Muscle layer of colon (tissue), 2 donors: ENCODE data around the gene DOCK1.

ENCODE experiments used
- H3K27ac ChIP-seq: one replicate; pipeline ENCODE4 v1.7.0; 2013; ENCODE audit warnings: low read depth, mild to moderate bottlenecking, low read length, moderate library complexity
- H3K27me3 ChIP-seq, 2 donors: one replicate each; pipeline ENCODE4 v1.7.0; 2013; ENCODE audit warnings: low read length in 2 of 2, mild to moderate bottlenecking in 2 of 2; ENCODE audit not compliant: insufficient read depth in 2 of 2, control insufficient read depth in 1 of 2
- H3K36me3 ChIP-seq: one replicate; pipeline ENCODE4 v1.7.0; 2013; ENCODE audit warnings: mild to moderate bottlenecking, low read length; ENCODE audit not compliant: insufficient read depth
- H3K4me1 ChIP-seq: one replicate; pipeline ENCODE4 v1.7.0; 2013; ENCODE audit warnings: mild to moderate bottlenecking, low read length; ENCODE audit not compliant: insufficient read depth
- H3K4me3 ChIP-seq, 2 donors: one replicate each; pipeline ENCODE4 v1.7.0; 2013; ENCODE audit warnings: low read length in 2 of 2, low read depth in 1 of 2, mild to moderate bottlenecking in 1 of 2, moderate library complexity in 1 of 2
- H3K9ac ChIP-seq: one replicate; pipeline ENCODE4 v1.7.0; 2013; ENCODE audit warnings: low read length
- H3K9me3 ChIP-seq: one replicate; pipeline ENCODE4 v1.7.0; 2013; ENCODE audit warnings: mild to moderate bottlenecking, low read length
- donor health status: abdominal sarcoma.
- donor health status: Adenocarcinoma of cecum.

The DOCK1 gene

DNA sequence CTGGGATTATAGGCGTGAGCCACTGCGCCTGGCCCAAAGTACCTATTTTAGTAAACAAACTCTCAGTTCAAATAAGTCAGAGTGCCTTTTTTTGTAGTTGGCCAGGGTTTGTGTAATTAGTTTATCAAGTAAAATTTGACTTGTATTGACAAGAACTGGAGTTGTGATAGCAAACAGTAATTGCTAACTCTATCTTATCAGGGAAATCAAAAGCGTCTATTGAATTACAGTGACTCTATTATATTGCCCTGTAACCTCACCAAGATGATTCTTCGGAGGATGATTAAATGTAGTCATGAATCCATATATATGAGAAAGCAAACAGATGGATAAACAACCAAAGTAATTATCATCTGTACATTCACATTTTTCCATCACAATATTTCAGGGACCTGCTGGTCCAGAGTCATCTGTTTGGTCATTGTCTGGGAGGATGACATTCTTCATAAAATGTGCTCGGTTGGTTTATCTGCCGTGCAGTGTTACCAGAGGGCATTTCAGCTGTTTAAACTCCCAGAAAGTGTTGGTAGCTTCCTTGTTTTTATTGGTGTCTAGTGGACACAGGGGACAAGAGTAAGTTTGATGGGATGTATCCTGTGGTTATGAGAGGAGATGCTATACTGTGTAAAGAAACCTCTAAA is 35.6 kb downstream of the DOCK1 start:
- Histone ChIP-seq H3K27me3 (no peaks in the 10 kb centered on the region), H3K9ac (no peak overlapping the region), H3K27ac (no peak overlapping the region), H3K9me3 (no peaks in the 10 kb centered on the region), H3K4me1 (no peaks in the 10 kb centered on the region), H3K36me3 (no peaks in the 10 kb centered on the region), H3K4me3 (no peak overlapping the region)

DNA sequence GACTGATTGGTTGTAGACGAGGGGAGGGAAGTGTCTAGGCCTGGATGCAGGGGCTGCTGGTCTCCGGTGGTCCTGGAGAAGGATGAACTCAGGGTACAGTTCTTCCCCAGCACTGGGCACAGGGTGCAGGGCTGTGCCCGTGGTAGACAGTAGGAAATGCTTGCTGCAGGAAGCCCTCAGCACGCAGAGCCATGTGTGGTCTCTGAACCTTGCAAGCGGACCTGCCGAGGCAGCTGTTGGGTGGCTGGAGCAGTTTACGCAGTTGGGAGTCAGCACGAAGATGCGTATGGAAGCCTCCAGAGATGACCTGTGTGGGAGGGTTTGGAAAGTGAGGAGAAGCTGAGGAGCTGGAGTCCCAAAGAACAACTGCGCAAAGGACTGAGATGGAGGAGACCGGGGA is 39.0 kb downstream of the DOCK1 start:
- no peaks in the 10 kb centered on the region for H3K9me3 ChIP-seq
- no peak overlapping the region for H3K9ac ChIP-seq
- no peak overlapping the region for H3K27ac ChIP-seq
- H3K27me3 ChIP-seq, result no peaks in the 10 kb centered on the region
- peaks cover 7% of the 10 kb centered on the region for H3K4me1 ChIP-seq
- H3K36me3 ChIP-seq, result no peaks in the 10 kb centered on the region
- H3K4me3 ChIP-seq, result no peak overlapping the region

DNA sequence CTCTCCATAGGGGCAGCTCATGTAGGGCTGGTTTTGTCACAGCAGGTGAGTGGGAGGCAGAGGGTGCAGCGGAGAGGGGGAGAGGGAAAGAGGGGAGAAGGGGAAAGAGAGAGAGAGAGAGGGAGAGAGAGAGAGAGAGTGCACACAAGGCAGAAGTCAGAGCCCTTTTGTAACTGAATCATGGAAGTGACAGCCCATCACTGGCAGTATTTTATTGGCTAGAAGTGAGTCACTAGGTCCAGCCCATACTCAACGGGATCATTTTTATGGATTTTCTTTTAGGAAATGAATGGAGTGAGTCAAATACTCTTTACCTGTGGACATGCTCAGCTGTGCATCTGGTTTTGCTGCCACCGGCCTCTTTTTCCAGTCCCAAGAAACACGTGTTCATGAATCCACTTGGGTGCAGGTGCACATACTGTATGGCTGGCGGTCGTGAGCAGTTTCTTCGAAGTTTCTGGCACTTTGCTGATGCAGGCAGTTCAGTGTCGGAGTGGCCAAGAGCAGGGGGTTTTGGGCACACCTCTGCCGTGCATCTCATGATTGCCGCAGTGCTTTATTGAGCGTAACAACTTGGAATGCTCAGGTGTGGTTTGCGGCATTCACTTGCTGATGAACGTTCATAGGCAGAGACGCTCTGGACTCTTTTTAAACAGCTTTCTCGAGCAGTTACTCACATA is 40.3 kb downstream of the DOCK1 start:
- Histone ChIP-seq H3K36me3 (no peaks in the 10 kb centered on the region), H3K9ac (no peak overlapping the region), H3K27ac (no peak overlapping the region), H3K4me3 (no peak overlapping the region), H3K9me3 (no peaks in the 10 kb centered on the region), H3K27me3 (no peaks in the 10 kb centered on the region), H3K4me1 (peaks cover 12% of the 10 kb centered on the region)

DNA sequence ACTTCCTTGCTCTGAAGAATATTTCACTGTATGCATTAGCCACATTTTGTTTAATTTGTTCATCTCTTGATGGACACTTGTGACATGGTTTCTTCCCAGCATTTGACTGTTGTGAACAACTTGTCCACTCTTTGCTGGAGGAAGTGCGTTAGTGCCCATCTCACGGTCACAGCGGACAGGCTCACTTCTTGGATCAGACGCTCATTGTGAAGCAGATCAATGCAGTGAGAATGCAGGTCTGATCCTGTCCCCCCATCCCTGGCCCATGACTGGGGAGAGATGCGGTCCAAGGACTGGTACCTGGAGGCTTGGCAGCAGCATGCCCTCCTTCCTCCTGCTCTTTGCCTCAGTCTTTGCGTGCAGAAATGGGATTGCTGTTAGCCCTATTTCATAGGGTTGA is 41.5 kb downstream of the DOCK1 start:
- Histone ChIP-seq H3K36me3 (no peaks in the 10 kb centered on the region), H3K4me1 (peaks cover 12% of the 10 kb centered on the region), H3K27me3 (no peaks in the 10 kb centered on the region), H3K9me3 (no peaks in the 10 kb centered on the region), H3K9ac (no peak overlapping the region), H3K27ac (no peak overlapping the region), H3K4me3 (no peak overlapping the region)

DNA sequence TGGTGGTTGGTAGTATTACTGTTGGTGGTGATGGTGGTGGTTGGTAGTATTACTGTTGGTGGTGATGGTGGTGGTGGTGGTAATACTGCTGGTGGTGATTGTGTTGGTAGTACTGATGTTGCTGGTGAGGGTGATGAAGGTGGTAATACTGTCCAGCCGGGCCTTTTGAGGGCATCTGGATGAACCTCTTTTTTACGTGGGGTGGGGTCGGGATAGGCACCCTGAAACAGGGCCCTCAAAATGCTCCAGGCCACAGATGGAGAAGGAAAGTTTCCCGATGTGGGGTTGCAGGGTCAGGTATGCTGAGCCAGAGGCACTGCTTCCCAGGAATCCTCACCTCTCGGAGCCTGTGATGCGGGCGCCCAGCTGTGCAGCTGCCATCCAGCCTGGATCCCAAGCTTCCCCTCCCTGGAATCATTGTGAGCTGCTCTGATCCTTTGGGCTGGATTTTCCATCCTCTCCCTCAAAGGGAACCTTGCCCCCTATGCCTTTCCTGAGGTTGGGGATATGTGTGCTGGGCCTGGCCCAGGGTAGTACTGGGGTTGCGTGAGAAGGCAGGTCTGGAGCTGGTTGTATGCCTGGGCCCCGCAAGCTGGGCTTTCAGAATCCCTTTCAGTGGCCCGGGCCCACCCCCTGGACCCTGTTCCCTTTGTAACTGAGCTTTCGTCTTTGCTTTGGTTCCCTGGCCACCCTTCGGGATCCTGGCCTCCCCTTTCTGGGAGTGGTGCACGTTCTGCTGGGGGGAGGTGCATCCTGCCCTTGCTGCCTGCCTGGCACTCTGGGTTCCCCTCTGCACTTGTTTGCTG is 43.3 kb downstream of the DOCK1 start:
- Histone ChIP-seq H3K4me1 (peaks cover 12% of the 10 kb centered on the region), H3K36me3 (no peaks in the 10 kb centered on the region), H3K9me3 (no peaks in the 10 kb centered on the region), H3K4me3 (no peak overlapping the region), H3K27ac (no peak overlapping the region), H3K27me3 (no peaks in the 10 kb centered on the region), H3K9ac (no peak overlapping the region)

DNA sequence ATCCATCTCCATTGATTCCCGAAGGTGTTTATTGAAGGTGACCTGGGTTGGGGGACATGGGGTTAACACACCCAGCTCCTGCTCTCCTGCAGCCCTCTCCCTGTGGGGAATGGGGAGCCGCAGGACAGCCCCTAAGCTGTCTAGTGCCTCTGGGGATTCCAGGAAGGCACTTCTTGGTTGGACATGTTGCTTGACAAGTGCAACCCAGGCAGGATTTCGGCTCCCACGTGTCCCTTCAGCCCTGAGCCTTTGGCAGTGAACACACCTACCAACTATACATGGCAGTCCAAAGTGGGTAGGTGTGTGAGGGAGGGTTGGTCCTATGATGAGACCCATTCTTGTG is 43.9 kb downstream of the DOCK1 start:
- H3K36me3 ChIP-seq, result no peaks in the 10 kb centered on the region
- H3K4me1 ChIP-seq, result peaks cover 12% of the 10 kb centered on the region
- no peak overlapping the region for H3K27ac ChIP-seq
- no peaks in the 10 kb centered on the region for H3K27me3 ChIP-seq
- no peak overlapping the region for H3K9ac ChIP-seq
- no peaks in the 10 kb centered on the region for H3K9me3 ChIP-seq
- H3K4me3 ChIP-seq, result no peak overlapping the region

DNA sequence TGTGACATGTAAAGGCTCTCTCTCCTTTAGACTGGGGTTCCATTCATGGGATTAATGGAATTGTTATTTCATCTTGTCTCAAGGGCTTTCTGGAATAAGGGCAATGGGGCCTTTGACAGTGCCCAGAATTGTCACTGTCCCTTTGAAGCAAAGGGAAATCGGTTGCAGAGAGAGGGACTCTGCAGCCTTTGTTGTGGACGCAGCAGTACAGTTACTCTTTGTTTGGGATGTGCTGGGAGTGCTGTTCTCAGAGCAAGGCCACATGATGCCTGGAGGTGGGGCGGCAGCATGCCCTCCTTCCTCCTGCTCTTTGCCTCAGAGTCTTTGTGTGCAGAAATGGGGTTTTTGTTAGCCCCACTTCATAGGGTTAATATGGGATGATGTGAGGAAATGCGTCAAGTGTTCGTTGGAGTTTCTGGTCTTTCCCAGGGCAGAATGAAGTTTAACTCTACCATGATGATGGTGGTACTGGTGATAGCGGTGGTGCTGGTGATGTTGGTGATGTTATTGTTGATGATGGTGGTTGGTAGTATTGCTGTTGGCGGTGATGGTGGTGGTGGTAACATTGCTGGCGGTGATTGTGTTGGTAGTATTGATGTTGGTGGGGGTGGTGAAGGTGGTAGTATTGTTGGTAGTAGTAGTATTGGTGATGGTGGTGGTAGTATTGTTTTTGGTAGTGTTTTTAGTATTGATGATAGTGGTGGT is 45.3 kb downstream of the DOCK1 start:
- Histone ChIP-seq H3K36me3 (no peaks in the 10 kb centered on the region), H3K4me3 (no peak overlapping the region), H3K4me1 (peaks cover 12% of the 10 kb centered on the region), H3K9me3 (no peaks in the 10 kb centered on the region), H3K27ac (no peak overlapping the region), H3K27me3 (no peaks in the 10 kb centered on the region), H3K9ac (no peak overlapping the region)

DNA sequence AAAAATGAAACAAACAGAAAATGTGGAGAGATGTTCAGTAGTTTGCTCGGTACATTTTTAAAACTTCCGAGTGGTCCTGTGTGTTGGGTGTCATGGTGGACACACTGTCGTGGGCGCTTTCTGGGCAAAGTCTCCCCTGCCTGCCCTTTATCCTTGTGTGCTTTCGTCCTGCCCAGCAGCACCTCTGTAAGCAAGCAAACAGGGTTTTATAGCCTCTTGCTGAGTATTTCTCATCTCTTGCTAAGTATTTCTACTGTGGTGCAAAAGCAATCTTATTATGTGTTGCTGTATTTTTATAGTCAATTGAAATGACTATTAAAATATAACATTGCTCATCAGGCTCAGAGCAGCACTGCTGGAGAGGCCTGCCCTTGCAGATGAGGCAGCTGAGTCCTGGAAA is 48.7 kb downstream of the DOCK1 start:
- Histone ChIP-seq H3K4me1 (peaks cover 9% of the 10 kb centered on the region), H3K27me3 (no peaks in the 10 kb centered on the region), H3K36me3 (no peaks in the 10 kb centered on the region), H3K9me3 (no peaks in the 10 kb centered on the region), H3K27ac (no peak overlapping the region), H3K9ac (no peak overlapping the region), H3K4me3 (no peak overlapping the region)

DNA sequence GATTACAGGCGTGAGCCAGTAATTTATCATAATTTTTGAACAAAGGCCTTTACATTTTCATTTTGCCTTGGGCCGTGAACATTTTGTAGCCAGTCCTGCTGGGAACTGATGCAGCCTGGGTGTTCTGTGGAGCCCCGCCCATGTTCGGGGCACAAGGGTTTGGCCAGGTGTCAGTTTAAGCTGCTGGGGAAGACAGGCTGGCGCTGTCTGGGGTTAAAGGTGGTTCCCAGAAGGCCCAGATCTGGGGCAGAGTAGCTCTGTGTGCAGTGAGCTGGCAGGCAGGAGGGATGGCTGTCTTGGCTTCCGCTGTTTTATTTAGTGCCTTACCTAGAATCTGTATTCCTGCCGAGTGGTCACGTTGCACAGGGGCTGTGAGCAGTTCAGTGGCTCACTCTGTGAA is 50.2 kb downstream of the DOCK1 start:
- no peak overlapping the region for H3K4me3 ChIP-seq
- no peaks in the 10 kb centered on the region for H3K36me3 ChIP-seq
- H3K27ac ChIP-seq, result no peak overlapping the region
- H3K27me3 ChIP-seq, result no peaks in the 10 kb centered on the region
- no peak overlapping the region for H3K9ac ChIP-seq
- H3K9me3 ChIP-seq, result no peaks in the 10 kb centered on the region
- H3K4me1 ChIP-seq, result no peaks in the 10 kb centered on the region

DNA sequence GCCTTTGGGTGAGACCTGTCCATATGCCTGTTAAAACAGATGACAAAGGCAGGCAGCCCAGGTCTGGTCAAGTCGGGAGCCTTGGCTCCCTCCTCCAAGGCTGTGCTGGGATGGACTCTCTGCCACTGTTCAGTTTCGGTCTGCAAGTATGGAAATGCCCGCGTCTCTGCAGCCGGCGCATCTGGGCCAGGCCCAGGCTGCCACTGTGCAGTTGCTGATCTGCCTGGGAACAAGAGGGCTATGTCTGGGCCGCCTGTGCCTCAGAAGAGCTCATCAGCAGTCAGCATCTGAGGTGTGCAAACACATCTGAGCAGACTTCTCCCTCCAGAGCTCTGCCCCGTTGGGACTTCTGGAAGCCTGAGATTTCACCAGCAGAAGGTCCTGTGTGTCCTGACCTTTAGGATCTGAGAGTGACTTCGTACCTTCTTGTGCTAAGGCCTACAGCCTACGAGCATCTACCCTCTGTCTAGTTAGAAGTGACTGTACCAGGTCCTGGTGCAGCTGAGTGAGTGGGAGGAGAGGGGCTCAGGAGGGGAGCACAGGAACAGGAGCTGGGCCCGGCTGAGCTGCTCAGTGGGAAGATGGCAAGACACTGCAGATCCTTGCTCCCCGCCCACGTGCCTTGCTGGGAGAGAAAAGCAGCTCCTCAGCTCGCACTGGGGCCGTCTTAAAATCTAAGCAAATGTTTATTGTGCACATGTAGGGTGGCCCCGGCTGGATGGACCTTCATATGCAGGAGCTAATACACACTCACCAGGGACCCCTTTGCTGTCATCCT is 50.9 kb downstream of the DOCK1 start:
- H3K9me3 ChIP-seq, result no peaks in the 10 kb centered on the region
- no peaks in the 10 kb centered on the region for H3K27me3 ChIP-seq
- no peaks in the 10 kb centered on the region for H3K4me1 ChIP-seq
- no peaks in the 10 kb centered on the region for H3K36me3 ChIP-seq
- H3K4me3 ChIP-seq, result no peak overlapping the region
- H3K9ac ChIP-seq, result no peak overlapping the region
- H3K27ac ChIP-seq, result no peak overlapping the region

DNA sequence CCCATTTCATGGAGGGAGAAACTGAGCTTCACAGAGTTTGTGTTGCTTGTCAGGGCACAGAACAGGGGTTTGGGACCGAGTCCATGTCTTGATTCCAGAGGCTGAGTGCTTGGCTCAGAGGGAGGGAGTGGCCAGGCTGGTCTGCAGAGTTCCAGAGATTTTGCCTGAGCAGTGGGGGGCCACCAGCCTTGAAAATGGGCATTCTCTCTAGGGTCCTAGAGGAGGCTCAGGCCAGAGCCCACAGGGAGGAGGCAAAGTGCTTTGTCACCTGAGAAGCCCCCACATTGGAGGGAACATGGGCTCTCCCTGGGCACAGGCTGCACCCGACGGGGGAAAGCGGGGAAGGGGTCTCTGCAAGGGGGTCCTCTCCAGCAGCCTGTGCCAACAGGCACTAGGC is 51.5 kb downstream of the DOCK1 start:
- no peak overlapping the region for H3K9ac ChIP-seq
- no peak overlapping the region for H3K27ac ChIP-seq
- no peak overlapping the region for H3K4me3 ChIP-seq
- H3K4me1 ChIP-seq, result no peaks in the 10 kb centered on the region
- no peaks in the 10 kb centered on the region for H3K36me3 ChIP-seq
- no peaks in the 10 kb centered on the region for H3K9me3 ChIP-seq
- H3K27me3 ChIP-seq, result no peaks in the 10 kb centered on the region
